ENCODE data around the gene SPATA46. TPM values are rescaled to one million over a fixed set of nuclear protein-coding genes. Genes with fewer than 3 reads are reported as not detected.

The SPATA46 gene
- total and polyA plus RNA-seq, 2 experiments from 2014 or later: not detected

GRCh38 chr1:162370161-162370560 is 6.5 kb downstream of the SPATA46 start (continued):
- TF ChIP-seq, protein P1, sequence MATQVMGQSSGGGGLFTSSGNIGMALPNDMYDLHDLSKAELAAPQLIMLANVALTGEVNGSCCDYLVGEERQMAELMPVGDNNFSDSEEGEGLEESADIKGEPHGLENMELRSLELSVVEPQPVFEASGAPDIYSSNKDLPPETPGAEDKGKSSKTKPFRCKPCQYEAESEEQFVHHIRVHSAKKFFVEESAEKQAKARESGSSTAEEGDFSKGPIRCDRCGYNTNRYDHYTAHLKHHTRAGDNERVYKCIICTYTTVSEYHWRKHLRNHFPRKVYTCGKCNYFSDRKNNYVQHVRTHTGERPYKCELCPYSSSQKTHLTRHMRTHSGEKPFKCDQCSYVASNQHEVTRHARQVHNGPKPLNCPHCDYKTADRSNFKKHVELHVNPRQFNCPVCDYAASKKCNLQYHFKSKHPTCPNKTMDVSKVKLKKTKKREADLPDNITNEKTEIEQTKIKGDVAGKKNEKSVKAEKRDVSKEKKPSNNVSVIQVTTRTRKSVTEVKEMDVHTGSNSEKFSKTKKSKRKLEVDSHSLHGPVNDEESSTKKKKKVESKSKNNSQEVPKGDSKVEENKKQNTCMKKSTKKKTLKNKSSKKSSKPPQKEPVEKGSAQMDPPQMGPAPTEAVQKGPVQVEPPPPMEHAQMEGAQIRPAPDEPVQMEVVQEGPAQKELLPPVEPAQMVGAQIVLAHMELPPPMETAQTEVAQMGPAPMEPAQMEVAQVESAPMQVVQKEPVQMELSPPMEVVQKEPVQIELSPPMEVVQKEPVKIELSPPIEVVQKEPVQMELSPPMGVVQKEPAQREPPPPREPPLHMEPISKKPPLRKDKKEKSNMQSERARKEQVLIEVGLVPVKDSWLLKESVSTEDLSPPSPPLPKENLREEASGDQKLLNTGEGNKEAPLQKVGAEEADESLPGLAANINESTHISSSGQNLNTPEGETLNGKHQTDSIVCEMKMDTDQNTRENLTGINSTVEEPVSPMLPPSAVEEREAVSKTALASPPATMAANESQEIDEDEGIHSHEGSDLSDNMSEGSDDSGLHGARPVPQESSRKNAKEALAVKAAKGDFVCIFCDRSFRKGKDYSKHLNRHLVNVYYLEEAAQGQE (IDR thresholded peaks at IDR 0.05; ENCODE audit: unreplicated experiment): no peak

- no peak for ATAC-seq
- Histone ChIP-seq H3K4me3 (no peak overlapping the region), H4K20me1 (replicated peaks; ENCODE audit: insufficient read depth) (no peaks in the 10 kb centered on the region), H3F3A (replicated peaks; ENCODE audit: low read depth) (no peaks in the 10 kb centered on the region), H3K36me3 (ENCODE audit: insufficient read depth) (no peaks in the 10 kb centered on the region), H3K9me2 (ENCODE audit: insufficient read depth) (no peaks in the 10 kb centered on the region), H3K27ac (ENCODE audit: low read depth) (no peak overlapping the region), H3K4me2 (no peak overlapping the region), H3K79me2 (replicated peaks; ENCODE audit: insufficient read depth) (no peaks in the 10 kb centered on the region), H3K27me3 (ENCODE audit: insufficient read depth) (no peaks in the 10 kb centered on the region), H2AFZ (no peak overlapping the region), H3K4me1 (ENCODE audit: insufficient read depth) (no peaks in the 10 kb centered on the region)
- no peak overlapping the region for H3K27ac Mint-ChIP-seq
- no peaks in the 10 kb centered on the region for H3K9me3 Mint-ChIP-seq
- H3K27me3 Mint-ChIP-seq (ENCODE audit: insufficient read depth, low read depth, poor library complexity): peaks cover 25% of the 10 kb centered on the region
- no peak overlapping the region for H3K4me3 Mint-ChIP-seq
- TF ChIP-seq ZNF462 (CRISPR knock-in tag; IDR thresholded peaks at IDR 0.05): no peak
- TF ChIP-seq CREB1 (CRISPR knock-in tag; IDR thresholded peaks at IDR 0.05; ENCODE audit: low read depth): no peak
- DNase-seq (ENCODE audit: low spot score): no peak
- H3K36me3 Mint-ChIP-seq (ENCODE audit: low read depth): peaks cover 17% of the 10 kb centered on the region; the same call in 2 of the 3 replicates
- H3K4me1 Mint-ChIP-seq: no peaks in the 10 kb centered on the region
Measured at GRCh38 chr1:162369571-162369970, 7.1 kb downstream of the SPATA46 start.
